ENCODE measurements around the gene UGT8. TPM values are rescaled to one million over a fixed set of nuclear protein-coding genes. Genes with fewer than 3 reads are reported as not detected.
"Not testable (repeated sequence)": the region's sequence is repeated elsewhere in the genome, so short reads cannot be mapped to it uniquely, and the experiment has no call there.

The UGT8 gene
- total RNA-seq, 1 donor from 2014 or later = not detected

DNA sequence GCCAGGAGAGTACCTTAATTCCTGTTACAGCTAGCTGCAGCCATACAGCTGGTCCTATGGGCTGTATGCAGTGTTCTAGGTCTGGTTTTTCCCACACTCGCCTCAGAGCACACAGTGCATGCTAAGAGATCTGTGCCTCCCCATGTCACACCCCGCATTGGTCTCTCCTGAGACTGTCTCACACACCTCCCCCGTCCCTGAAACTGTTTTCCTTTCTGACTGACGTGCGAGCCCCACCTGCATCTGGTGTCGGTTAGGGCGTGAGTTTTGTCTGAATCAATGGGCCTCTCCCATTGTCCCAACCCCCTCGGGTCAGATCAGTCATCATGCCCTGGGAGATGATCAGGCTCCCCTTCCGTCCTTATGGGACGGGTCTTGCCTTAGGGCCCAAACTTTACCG lies 3.4 kb upstream of the UGT8 start:
- intact Hi-C loops (cut with micrococcal nuclease) = no loop called here
- Mint-ChIP-seq H3K4me1 (ENCODE audit: low read depth) (peaks cover 8% of the 10 kb centered on the region), H3K4me3 (ENCODE audit: low read depth) (no peak overlapping the region), H3K36me3 (ENCODE audit: low read depth) (no peaks in the 10 kb centered on the region), H3K27ac (no peak overlapping the region), H3K9me3 (no peaks in the 10 kb centered on the region), H3K27me3 (ENCODE audit: low read depth) (peaks cover 33% of the 10 kb centered on the region)
- DNase-seq (ENCODE audit: low spot score) = no peak

DNA sequence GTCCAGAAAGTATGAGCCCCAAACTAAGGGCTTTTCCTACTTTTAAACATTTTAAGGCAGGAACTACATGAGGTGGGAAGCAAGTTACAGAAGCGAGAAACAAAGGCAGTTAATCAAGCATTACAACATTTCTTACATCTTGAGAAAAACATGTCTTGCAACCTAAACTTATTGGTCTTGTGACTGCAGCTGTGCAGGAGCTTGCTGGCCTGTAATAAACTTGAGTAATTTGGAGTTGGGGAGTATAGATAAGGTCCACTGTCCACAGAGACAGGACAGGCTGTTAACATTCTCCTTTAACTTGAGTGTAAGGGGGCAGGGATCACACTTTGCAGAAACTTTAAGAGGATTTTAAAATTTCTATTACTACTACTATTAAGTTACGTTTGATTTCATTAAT lies 2.7 kb upstream of the UGT8 start:
- peaks cover 8% of the 10 kb centered on the region for H3K4me1 Mint-ChIP-seq (ENCODE audit: low read depth)
- no peak overlapping the region for H3K4me3 Mint-ChIP-seq (ENCODE audit: low read depth)
- peaks cover 40% of the 10 kb centered on the region for H3K27me3 Mint-ChIP-seq (ENCODE audit: low read depth)
- H3K27ac Mint-ChIP-seq = no peak overlapping the region
- intact Hi-C loops (cut with micrococcal nuclease) = no loop called here
- H3K9me3 Mint-ChIP-seq = no peaks in the 10 kb centered on the region
- H3K36me3 Mint-ChIP-seq (ENCODE audit: low read depth) = no peaks in the 10 kb centered on the region
- DNase-seq (ENCODE audit: low spot score) = no peak

DNA sequence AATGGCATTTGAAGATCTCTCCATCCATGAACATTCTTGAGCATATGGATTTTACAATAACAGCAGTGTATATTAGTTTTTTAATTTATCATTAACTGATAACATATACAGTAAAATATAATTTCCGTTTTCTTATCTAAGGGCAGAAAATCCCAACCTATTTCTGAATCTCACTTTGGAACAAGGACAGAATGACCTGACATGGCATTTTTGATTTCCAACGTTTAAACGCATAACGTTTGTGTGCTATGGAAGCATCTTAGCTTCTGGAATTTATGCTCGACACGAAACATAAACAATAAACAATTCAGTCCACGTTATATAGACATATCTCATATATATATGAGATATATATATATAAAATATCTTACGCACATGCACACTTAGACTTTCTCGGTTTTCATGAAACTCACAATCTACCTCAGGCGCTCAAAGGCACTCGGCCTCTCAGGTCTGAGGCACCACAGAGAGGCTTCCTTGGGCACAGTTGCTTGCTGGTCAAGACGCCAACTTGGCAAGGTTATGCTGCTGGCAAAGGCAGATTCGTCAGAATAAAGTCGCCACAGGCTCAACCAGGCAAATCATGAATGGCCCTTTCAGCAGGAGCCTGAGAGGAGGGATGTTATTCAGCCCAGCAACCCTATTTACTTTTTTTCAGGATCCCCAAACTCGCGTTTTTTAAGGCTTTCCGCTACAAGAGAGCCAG lies 1.0 kb upstream of the UGT8 start:
- Mint-ChIP-seq H3K4me1 (ENCODE audit: low read depth) (peaks cover 8% of the 10 kb centered on the region), H3K36me3 (ENCODE audit: low read depth) (no peaks in the 10 kb centered on the region), H3K4me3 (ENCODE audit: low read depth) (no peak overlapping the region), H3K27me3 (ENCODE audit: low read depth) (peaks cover 40% of the 10 kb centered on the region), H3K9me3 (no peaks in the 10 kb centered on the region), H3K27ac (no peak overlapping the region)
- intact Hi-C loops (cut with micrococcal nuclease) = no loop called here
- DNase-seq (ENCODE audit: low spot score) = no peak

DNA sequence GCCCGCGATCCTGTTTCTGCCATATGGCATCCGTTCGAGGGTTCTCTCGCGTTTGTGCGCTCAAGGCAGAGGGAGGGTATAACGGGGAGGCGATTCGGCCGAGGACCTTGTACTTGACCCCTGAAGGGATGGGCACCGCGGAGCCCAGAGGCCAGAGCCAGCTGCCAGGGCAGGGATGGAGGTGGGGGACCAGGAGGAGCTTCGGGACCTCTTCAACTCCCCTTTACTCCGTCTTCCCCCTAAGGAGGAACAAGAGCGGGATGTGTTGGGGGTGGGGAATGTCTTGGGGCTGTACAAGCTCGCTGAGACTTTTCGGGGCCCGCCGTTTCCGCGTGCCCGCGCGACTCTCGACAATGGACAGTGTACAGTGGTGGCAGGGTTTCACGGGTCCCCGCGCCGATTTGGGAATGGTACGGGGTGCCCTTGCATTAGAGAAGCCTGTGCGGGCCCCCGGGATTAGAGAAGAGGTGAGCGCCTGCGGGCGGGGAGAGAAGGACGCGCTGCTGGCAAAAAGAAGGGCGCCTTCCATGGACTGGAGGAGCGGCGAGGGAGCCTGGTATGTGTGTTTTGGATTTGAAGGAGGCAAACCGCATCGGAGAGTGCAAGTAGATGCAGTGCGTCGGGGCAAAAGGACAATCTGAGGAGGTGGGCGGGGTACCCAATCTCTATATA lies 760 bp downstream of the UGT8 start:
- no peaks in the 10 kb centered on the region for H3K9me3 Mint-ChIP-seq
- H3K36me3 Mint-ChIP-seq (ENCODE audit: low read depth) = no peaks in the 10 kb centered on the region
- no peak overlapping the region for H3K4me3 Mint-ChIP-seq (ENCODE audit: low read depth)
- intact Hi-C loops (cut with micrococcal nuclease) = no loop called here
- H3K27ac Mint-ChIP-seq = no peak overlapping the region
- DNase-seq (ENCODE audit: low spot score) = no peak
- H3K27me3 Mint-ChIP-seq (ENCODE audit: low read depth) = peaks cover 40% of the 10 kb centered on the region
- peaks cover 8% of the 10 kb centered on the region for H3K4me1 Mint-ChIP-seq (ENCODE audit: low read depth)

DNA sequence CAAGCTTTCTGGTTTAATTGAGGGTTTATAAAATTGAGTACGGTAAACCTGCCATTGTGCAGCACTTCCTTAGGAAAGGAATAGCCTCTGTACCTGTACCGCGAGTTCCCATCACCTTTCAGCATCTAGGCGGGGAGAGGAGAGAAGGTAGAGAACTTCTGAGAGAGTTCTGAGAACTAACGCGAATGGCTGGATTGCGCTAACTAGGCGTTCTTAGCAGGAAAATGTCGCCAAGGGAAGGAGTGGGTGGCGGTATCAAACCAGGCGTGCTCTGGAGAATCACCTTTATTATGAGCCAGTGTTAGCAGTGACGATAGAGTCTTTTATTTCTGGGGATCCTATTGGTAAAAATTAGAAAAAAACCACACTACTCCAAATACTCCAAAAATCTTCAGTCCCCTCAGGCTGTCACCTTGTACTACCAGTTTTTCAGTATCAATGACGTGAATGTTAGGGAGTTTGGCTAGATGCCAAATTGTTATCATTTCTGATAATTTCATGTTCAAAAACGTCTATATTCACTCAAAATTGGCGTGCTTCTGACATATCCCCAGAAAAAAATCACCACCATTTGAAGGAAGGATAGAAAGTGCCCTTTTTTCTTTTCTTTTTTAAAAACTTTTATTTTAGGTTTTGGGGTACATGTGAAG lies 1.4 kb downstream of the UGT8 start:
- Mint-ChIP-seq H3K4me3 (ENCODE audit: low read depth) (no peak overlapping the region), H3K27ac (no peak overlapping the region)

DNA sequence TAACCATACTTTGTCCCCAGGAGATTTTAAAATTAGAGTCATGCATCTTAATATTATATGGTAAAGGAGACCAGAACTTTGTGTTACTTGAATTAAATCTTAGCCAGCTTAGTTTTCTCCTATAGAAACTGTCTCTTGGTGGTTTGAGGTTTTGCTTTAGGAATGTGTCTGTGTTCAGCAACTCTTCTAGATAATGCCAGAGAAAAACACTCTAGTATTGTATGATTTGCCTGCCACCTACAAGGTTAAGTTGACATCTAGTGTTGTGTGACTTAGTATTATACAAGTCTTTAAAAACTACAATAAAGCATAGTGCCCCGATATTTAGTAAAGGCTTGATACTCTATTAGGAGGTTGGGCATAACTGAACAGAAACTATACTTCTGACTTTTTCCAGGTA lies 2.1 kb downstream of the UGT8 start:
- no peak overlapping the region for H3K27ac Mint-ChIP-seq
- no peak overlapping the region for H3K4me3 Mint-ChIP-seq (ENCODE audit: low read depth)
- intact Hi-C loops (cut with micrococcal nuclease) = no loop called here
- peaks cover 40% of the 10 kb centered on the region for H3K27me3 Mint-ChIP-seq (ENCODE audit: low read depth)
- H3K9me3 Mint-ChIP-seq = no peaks in the 10 kb centered on the region
- peaks cover 8% of the 10 kb centered on the region for H3K4me1 Mint-ChIP-seq (ENCODE audit: low read depth)
- H3K36me3 Mint-ChIP-seq (ENCODE audit: low read depth) = no peaks in the 10 kb centered on the region
- DNase-seq (ENCODE audit: low spot score) = no peak

More for the DNA sequence above, 1.4 kb downstream of the UGT8 start:
- Mint-ChIP-seq H3K27me3 (ENCODE audit: low read depth) (peaks cover 40% of the 10 kb centered on the region), H3K9me3 (no peaks in the 10 kb centered on the region), H3K36me3 (ENCODE audit: low read depth) (no peaks in the 10 kb centered on the region), H3K4me1 (ENCODE audit: low read depth) (peaks cover 8% of the 10 kb centered on the region)
- intact Hi-C loops (cut with micrococcal nuclease) = no loop called here
- no peak for DNase-seq (ENCODE audit: low spot score)

DNA sequence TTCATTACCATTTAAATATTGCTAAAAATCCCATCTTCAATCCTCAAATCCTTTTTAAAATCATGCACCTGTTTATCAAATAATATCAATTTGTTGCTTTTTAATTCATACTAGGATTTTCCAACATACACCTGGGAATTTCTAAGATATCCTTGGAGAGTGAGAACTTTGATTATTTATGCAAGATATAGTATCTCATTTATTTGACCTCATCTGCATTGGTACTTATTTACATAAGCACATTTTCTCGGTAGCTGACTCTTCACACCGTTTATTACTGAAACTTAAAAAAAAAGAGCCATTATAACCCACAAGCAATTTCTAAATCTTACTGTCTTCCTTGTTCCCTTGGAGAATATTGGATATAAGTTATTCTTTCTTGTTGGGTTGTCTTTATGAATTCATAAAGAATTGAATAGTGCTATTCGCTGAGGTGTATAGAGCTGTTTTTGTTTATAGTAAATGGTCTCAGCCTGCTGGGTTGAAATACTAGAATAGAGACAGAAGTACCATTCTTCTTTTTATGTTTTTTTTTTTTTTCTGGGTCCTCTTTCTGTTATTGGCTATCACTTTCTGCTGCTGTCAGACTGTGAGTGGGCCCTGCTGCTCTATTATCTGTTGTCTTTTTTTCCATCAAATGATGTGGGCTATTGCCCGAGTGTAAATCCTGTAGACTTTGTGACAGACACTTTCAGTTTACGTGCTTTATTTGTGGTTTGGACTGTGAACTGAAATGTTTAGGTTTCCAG lies 2.9 kb downstream of the UGT8 start:
- intact Hi-C loops (cut with micrococcal nuclease) = no loop called here
- H3K27me3 Mint-ChIP-seq (ENCODE audit: low read depth) = peaks cover 35% of the 10 kb centered on the region
- no peak for DNase-seq (ENCODE audit: low spot score)
- no peak overlapping the region for H3K4me3 Mint-ChIP-seq (ENCODE audit: low read depth)
- peaks cover 8% of the 10 kb centered on the region for H3K4me1 Mint-ChIP-seq (ENCODE audit: low read depth)
- no peaks in the 10 kb centered on the region for H3K9me3 Mint-ChIP-seq
- no peaks in the 10 kb centered on the region for H3K36me3 Mint-ChIP-seq (ENCODE audit: low read depth)
- H3K27ac Mint-ChIP-seq = no peak overlapping the region

DNA sequence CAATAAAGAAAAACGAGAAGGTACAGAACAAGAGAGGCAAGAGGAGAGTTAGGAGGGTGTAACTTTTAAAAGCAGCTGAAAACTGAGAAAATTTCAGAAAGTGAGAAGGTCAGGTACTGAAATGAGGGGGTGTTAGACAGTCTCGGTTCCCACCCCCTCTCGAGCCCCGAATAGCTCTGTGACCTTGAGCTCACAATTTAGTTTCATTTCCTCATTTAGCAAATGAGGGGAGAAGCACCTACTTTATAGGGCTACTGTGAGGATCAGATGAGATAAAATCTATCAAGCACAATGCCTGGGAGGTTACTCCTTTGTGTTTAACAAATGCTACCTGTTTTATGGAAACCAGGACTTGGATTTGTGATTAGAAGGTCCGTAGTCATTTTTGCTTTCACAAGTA lies 4.9 kb downstream of the UGT8 start:
- peaks cover 8% of the 10 kb centered on the region for H3K4me1 Mint-ChIP-seq (ENCODE audit: low read depth)
- H3K27me3 Mint-ChIP-seq (ENCODE audit: low read depth) = peaks cover 22% of the 10 kb centered on the region
- no peak overlapping the region for H3K27ac Mint-ChIP-seq
- intact Hi-C loops (cut with micrococcal nuclease) = no loop called here
- no peaks in the 10 kb centered on the region for H3K36me3 Mint-ChIP-seq (ENCODE audit: low read depth)
- H3K9me3 Mint-ChIP-seq = no peaks in the 10 kb centered on the region
- DNase-seq (ENCODE audit: low spot score) = no peak
- H3K4me3 Mint-ChIP-seq (ENCODE audit: low read depth) = no peak overlapping the region

DNA sequence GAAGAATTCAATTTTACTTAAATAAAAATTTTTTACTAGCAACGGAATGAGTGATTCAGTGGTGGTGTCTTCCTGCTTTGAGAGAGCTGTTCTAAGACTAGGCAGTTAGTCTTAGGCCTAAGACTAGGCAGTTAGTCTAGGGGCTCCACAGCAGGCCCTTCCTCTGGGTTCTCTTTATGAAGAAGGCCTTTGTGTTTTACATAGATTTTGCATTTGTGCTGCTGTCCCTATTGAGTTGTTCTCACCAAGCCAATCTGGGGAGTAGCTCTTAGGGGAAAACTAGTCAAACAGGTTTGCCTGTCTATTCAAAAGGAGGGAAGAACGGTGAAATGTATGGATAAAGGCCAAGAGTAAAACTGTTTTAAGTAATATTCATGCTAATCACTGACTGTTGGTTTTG lies 7.6 kb downstream of the UGT8 start:
- H3K27ac Mint-ChIP-seq = no peak overlapping the region
- no peaks in the 10 kb centered on the region for H3K4me1 Mint-ChIP-seq (ENCODE audit: low read depth)
- no peak for DNase-seq (ENCODE audit: low spot score)
- no peak overlapping the region for H3K4me3 Mint-ChIP-seq (ENCODE audit: low read depth)
- intact Hi-C loops (cut with micrococcal nuclease) = no loop called here
- no peaks in the 10 kb centered on the region for H3K27me3 Mint-ChIP-seq (ENCODE audit: low read depth)
- H3K9me3 Mint-ChIP-seq = no peaks in the 10 kb centered on the region
- H3K36me3 Mint-ChIP-seq (ENCODE audit: low read depth) = no peaks in the 10 kb centered on the region

DNA sequence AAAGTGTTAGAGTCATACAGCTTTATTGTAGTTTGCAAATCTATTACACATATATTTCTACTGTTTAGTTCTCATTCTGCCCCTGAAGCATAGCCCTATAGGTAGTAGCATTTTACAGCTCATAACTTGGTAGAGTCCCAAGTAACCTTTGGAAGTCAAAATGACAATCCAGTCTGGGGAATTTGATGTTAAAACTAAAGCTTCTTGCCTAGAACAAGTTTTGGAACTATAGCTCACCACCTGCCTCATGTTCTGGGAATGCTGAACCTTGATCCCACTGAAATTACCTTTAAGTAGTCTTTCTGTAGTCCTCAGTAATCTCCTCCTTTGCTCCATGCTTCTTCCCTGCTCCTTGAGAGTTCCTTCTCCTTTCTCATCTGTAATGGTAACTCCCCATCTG lies 8.4 kb downstream of the UGT8 start:
- H3K27me3 Mint-ChIP-seq (ENCODE audit: low read depth) = no peaks in the 10 kb centered on the region
- no peaks in the 10 kb centered on the region for H3K4me1 Mint-ChIP-seq (ENCODE audit: low read depth)
- intact Hi-C loops (cut with micrococcal nuclease) = no loop called here
- H3K27ac Mint-ChIP-seq = no peak overlapping the region
- H3K4me3 Mint-ChIP-seq (ENCODE audit: low read depth) = no peak overlapping the region
- H3K9me3 Mint-ChIP-seq = no peaks in the 10 kb centered on the region
- H3K36me3 Mint-ChIP-seq (ENCODE audit: low read depth) = no peaks in the 10 kb centered on the region
- DNase-seq (ENCODE audit: low spot score) = no peak

DNA sequence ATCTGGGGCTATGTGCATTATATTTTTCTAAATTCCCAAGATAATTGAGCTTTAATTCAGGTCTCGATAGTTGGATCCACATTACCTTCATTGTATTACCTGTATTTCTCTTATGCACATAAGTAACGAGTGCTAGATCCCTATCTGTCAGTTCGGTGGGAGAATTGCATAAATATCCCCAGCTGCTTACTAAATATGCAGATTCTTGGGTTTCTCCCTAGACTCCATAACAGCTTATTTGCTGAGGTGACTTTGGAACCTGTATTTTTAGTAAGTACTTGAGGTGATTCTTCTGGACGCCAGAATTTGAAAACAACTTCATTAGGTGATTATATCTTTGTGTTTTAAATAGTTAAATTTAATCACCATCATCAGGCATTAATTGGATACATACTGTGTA lies 15.0 kb downstream of the UGT8 start:
- H3K4me1 Mint-ChIP-seq (ENCODE audit: low read depth) = no peaks in the 10 kb centered on the region
- no peak overlapping the region for H3K4me3 Mint-ChIP-seq (ENCODE audit: low read depth)
- DNase-seq (ENCODE audit: low spot score) = no peak
- no peaks in the 10 kb centered on the region for H3K36me3 Mint-ChIP-seq (ENCODE audit: low read depth)
- intact Hi-C loops (cut with micrococcal nuclease) = no loop called here
- H3K9me3 Mint-ChIP-seq = no peaks in the 10 kb centered on the region
- no peak overlapping the region for H3K27ac Mint-ChIP-seq
- H3K27me3 Mint-ChIP-seq (ENCODE audit: low read depth) = no peaks in the 10 kb centered on the region

DNA sequence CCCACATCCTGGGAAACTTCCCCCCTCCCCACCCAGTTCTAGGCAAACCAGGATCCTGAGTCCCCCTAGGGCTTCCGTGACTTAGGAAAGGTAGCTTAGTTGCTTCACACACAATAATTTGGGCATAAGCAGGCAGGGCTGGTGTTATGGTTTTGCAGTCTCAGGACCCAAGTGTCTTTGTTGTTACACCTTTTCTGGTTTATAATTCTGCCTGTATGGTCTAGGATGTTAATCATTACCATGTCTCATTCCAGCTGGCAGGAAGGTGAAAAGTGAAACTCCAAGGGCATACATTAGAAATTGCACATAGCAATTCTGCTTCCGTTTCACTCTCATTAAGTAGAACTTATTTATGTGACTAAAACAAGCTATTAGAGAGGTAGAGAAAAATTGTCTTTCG lies 16.8 kb downstream of the UGT8 start:
- Mint-ChIP-seq H3K27me3 (ENCODE audit: low read depth) (no peaks in the 10 kb centered on the region), H3K4me1 (ENCODE audit: low read depth) (no peaks in the 10 kb centered on the region), H3K27ac (no peak overlapping the region), H3K9me3 (no peaks in the 10 kb centered on the region), H3K4me3 (ENCODE audit: low read depth) (no peak overlapping the region), H3K36me3 (ENCODE audit: low read depth) (no peaks in the 10 kb centered on the region)
- DNase-seq (ENCODE audit: low spot score) = no peak
- intact Hi-C loops (cut with micrococcal nuclease) = no loop called here

DNA sequence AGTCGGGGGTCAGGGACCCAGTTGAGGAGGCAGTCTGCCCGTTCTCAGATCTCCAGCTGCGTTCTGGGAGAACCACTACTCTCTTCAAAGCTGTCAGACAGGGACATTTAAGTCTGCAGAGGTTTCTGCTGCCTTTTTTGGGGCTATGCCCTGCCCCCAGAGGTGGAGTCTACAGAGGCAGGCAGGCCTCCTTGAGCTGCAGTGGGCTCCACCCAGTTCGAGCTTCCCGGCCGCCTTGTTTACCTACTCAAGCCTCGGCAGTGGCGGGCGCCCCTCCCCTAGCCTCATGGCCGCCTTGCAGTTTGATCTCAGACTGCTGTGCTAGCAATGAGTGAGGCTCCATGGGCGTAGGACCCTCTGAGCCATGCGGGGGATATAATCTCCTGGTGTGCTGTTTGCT lies 17.4 kb downstream of the UGT8 start:
- H3K4me1 Mint-ChIP-seq (ENCODE audit: low read depth); intact Hi-C loops (cut with micrococcal nuclease); H3K27ac Mint-ChIP-seq; H3K27me3 Mint-ChIP-seq (ENCODE audit: low read depth); H3K36me3 Mint-ChIP-seq (ENCODE audit: low read depth); DNase-seq (ENCODE audit: low spot score); H3K9me3 Mint-ChIP-seq; H3K4me3 Mint-ChIP-seq (ENCODE audit: low read depth): not testable (repeated sequence)

Measured in activated T-helper 2 cell treated with anti-CD3 and anti-CD28 coated beads, Interferon-gamma antibody, Interleukin-2, Interleukin-4, amounts not matched to agents 10 μg/mL and 5 μg/mL and 100 μg/mL, durations not matched to agents 14 hours and 24 hours and 36 hours (primary cell).